Glutamatergic neuron (in vitro differentiated cells): ENCODE data around the gene EHBP1L1. TPM values are rescaled to one million over a fixed set of nuclear protein-coding genes. Genes with fewer than 3 reads are reported as not detected.
"Not testable (repeated sequence)": the region's sequence is repeated elsewhere in the genome, so short reads cannot be mapped to it uniquely, and the experiment has no call there.

Source experiments
- DNase-seq: peaks from one replicate; pipeline ENCODE4 v3.0.0; 2022
- H3K27ac Mint-ChIP-seq: one replicate; pipeline ENCODE4 v1.8.0; 2020; ENCODE audit warnings: mild to moderate bottlenecking, mixed read lengths, inconsistent platforms; ENCODE audit not compliant: unreplicated experiment
- H3K27me3 Mint-ChIP-seq: one replicate; pipeline ENCODE4 v1.8.0; 2020; ENCODE audit warnings: mild to moderate bottlenecking, moderate library complexity, mixed read lengths, inconsistent platforms; ENCODE audit not compliant: unreplicated experiment
- H3K36me3 Mint-ChIP-seq: one replicate; pipeline ENCODE4 v1.8.0; 2020; ENCODE audit warnings: mild to moderate bottlenecking, mixed read lengths, inconsistent platforms; ENCODE audit not compliant: unreplicated experiment
- H3K4me1 Mint-ChIP-seq: one replicate; pipeline ENCODE4 v1.8.0; 2020; ENCODE audit warnings: mild to moderate bottlenecking, low read depth, mixed read lengths, inconsistent platforms; ENCODE audit not compliant: unreplicated experiment
- H3K4me3 Mint-ChIP-seq: one replicate; pipeline ENCODE4 v1.8.0; 2020; ENCODE audit warnings: mild to moderate bottlenecking, mixed read lengths, inconsistent platforms; ENCODE audit not compliant: unreplicated experiment
- H3K9me3 Mint-ChIP-seq: one replicate; pipeline ENCODE4 v1.8.0; 2020; ENCODE audit warnings: mild to moderate bottlenecking, moderate library complexity, mixed read lengths, inconsistent platforms; ENCODE audit not compliant: unreplicated experiment
- CTCF ChIP-seq: fragments of 200-600 bp; sonication (generic); IDR thresholded peaks from one replicate; pipeline ENCODE4 v1.5.0; 2021; ENCODE audit not compliant: partially characterized antibody, unreplicated experiment
- total RNA-seq: library from RNA; stranded (reverse); fragmentation: NEBNext Ultra II Directional; extraction: Animal tissue kit (Norgen Biotek cat#: 25700); gene quantifications from one replicate; pipeline ENCODE4 v1.2.1, GENCODE V29; 2021; ENCODE audit not compliant: unreplicated experiment

EHBP1L1 gene
- total RNA-seq, 1 donor from 2014 or later = 14.2 TPM

GRCh38 chr11:65637794-65638419 lies 62.1 kb downstream of the EHBP1L1 start, which contains the start of gene SIPA1:
TSS of gene SIPA1 (plus strand) at chr11:65638101. CDS start at chr11:65640922, 2,821 bp downstream.
- H3K27ac Mint-ChIP-seq = peak within 1 kb of the TSS; percentile 62
- peaks cover 2% of the 10 kb centered on the region for H3K9me3 Mint-ChIP-seq
- peak within 1 kb of the TSS; percentile 78 for H3K4me3 Mint-ChIP-seq
- DNase-seq = peak; percentile 84
- TF ChIP-seq CTCF = peak; percentile 33
- H3K27me3 Mint-ChIP-seq = peaks cover 8% of the 10 kb centered on the region
- peaks cover 12% of the 10 kb centered on the region for H3K4me1 Mint-ChIP-seq
- no peaks in the 10 kb centered on the region for H3K36me3 Mint-ChIP-seq

- H3K27me3 Mint-ChIP-seq, H3K27ac Mint-ChIP-seq, H3K4me3 Mint-ChIP-seq, H3K36me3 Mint-ChIP-seq, DNase-seq, H3K9me3 Mint-ChIP-seq: not testable (repeated sequence)
- peaks cover 12% of the 10 kb centered on the region for H3K4me1 Mint-ChIP-seq
These were observed 63.4 kb downstream of the EHBP1L1 start for GRCh38 chr11:65639228-65639597.

GRCh38 chr11:65639623-65640482 lies 64.0 kb downstream of the EHBP1L1 start:
- Mint-ChIP-seq H3K9me3 (peaks cover 4% of the 10 kb centered on the region), H3K4me1 (peaks cover 12% of the 10 kb centered on the region), H3K27me3 (peaks cover 8% of the 10 kb centered on the region), H3K27ac (no peak overlapping the region), H3K4me3 (no peak overlapping the region), H3K36me3 (no peaks in the 10 kb centered on the region)
- no peak for TF ChIP-seq CTCF
- DNase-seq = no peak

- peaks cover 4% of the 10 kb centered on the region for H3K9me3 Mint-ChIP-seq
- TF ChIP-seq CTCF = no peak
- no peaks in the 10 kb centered on the region for H3K36me3 Mint-ChIP-seq
- no peak for DNase-seq
- peaks cover 12% of the 10 kb centered on the region for H3K4me1 Mint-ChIP-seq
- no peak overlapping the region for H3K4me3 Mint-ChIP-seq
- H3K27ac Mint-ChIP-seq = no peak overlapping the region
- H3K27me3 Mint-ChIP-seq = peaks cover 8% of the 10 kb centered on the region
These were observed 64.8 kb downstream of the EHBP1L1 start for GRCh38 chr11:65640483-65641296.

GRCh38 chr11:65641297-65642013 lies 65.6 kb downstream of the EHBP1L1 start:
- H3K4me3 Mint-ChIP-seq = peak overlapping the region; percentile 86
- peaks cover 4% of the 10 kb centered on the region for H3K9me3 Mint-ChIP-seq
- H3K4me1 Mint-ChIP-seq = peaks cover 12% of the 10 kb centered on the region
- H3K27ac Mint-ChIP-seq = peak overlapping the region; percentile 43
- H3K36me3 Mint-ChIP-seq = no peaks in the 10 kb centered on the region
- H3K27me3 Mint-ChIP-seq = peaks cover 8% of the 10 kb centered on the region
- TF ChIP-seq CTCF = no peak
- no peak for DNase-seq
